Keratinocyte (primary cell): ENCODE data around the gene KIR3DL1.
"Not testable (repeated sequence)": the region's sequence is repeated elsewhere in the genome, so short reads cannot be mapped to it uniquely, and the experiment has no call there.

ENCODE experiments used
- EZH2 ChIP-seq: IDR thresholded peaks from one replicate; pipeline ENCODE4 v1.6.1; 2012; ENCODE audit warnings: inconsistent platforms, mild to moderate bottlenecking, low read length, moderate library complexity
- TF ChIP-seq, protein P1 (sequence below), 3 experiments: IDR thresholded peaks in 1 of 3; conservative IDR thresholded peaks in 1 of 3; optimal IDR thresholded peaks in 1 of 3; 2 replicates in 2 of 3; 3 replicates in 1 of 3; pipeline versions ENCODE3 to v1.5.1; 2011; ENCODE audit warnings: low read length in 3 of 3, mild to moderate bottlenecking in 3 of 3, moderate library complexity in 2 of 3, control low read depth in 1 of 3, inconsistent platforms in 1 of 3; ENCODE audit not compliant: insufficient read depth in 2 of 3; ENCODE audit errors: extremely low read depth in 1 of 3

DNA sequence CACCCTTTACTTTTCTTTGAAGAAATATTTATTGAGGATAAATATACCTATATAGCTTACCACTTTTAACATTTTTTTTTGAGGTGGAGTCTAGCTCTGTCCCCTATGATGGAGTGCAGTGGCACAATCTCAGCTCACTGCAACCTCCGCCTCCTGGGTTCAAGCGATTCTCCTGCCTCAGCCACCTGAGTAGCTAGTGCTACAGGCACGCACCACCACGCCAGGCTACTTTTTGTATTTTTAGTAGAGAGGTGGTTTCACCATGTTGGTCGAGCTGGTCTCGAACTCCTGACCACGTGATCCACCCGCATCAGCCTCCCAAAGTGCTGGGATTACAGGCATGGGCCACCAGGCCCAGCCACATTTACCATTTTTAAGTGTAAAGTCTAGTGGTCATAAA, 40.4 kb upstream of the KIR3DL1 start:
- TF ChIP-seq, protein P1, sequence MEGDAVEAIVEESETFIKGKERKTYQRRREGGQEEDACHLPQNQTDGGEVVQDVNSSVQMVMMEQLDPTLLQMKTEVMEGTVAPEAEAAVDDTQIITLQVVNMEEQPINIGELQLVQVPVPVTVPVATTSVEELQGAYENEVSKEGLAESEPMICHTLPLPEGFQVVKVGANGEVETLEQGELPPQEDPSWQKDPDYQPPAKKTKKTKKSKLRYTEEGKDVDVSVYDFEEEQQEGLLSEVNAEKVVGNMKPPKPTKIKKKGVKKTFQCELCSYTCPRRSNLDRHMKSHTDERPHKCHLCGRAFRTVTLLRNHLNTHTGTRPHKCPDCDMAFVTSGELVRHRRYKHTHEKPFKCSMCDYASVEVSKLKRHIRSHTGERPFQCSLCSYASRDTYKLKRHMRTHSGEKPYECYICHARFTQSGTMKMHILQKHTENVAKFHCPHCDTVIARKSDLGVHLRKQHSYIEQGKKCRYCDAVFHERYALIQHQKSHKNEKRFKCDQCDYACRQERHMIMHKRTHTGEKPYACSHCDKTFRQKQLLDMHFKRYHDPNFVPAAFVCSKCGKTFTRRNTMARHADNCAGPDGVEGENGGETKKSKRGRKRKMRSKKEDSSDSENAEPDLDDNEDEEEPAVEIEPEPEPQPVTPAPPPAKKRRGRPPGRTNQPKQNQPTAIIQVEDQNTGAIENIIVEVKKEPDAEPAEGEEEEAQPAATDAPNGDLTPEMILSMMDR (optimal IDR thresholded peaks at IDR 0.05 in 1 of 3, IDR thresholded peaks at IDR 0.05 in 1 of 3, conservative IDR thresholded peaks at IDR 0.05 in 1 of 3; ENCODE audit: extremely low read depth in 1 of 3, insufficient read depth in 2 of 3, low read length in 3 of 3) = not testable (repeated sequence)
- TF ChIP-seq EZH2 = not testable (repeated sequence)
